ENCODE results near the gene PTPRE.

Gene PTPRE

DNA sequence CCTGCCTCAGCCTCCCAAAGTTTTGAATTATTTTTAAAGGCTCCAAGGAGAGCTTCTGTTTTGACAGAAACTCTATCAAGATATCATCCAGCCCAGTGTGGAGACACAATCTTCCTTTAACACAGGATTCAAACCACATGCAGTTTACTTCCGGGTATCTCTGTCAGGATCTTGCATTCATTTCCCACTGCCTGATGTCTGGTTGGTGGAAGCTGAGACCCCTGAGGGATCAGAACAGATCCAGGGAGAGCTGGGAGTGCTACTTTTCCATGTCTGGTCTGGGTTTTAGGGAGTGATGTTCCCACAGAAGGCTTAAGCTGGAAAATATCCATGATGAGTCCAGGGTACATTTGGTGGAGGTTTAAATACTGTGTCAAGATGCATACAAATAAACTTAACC, 16.7 kb downstream of the PTPRE start (continued):
- TF ChIP-seq, protein P1, sequence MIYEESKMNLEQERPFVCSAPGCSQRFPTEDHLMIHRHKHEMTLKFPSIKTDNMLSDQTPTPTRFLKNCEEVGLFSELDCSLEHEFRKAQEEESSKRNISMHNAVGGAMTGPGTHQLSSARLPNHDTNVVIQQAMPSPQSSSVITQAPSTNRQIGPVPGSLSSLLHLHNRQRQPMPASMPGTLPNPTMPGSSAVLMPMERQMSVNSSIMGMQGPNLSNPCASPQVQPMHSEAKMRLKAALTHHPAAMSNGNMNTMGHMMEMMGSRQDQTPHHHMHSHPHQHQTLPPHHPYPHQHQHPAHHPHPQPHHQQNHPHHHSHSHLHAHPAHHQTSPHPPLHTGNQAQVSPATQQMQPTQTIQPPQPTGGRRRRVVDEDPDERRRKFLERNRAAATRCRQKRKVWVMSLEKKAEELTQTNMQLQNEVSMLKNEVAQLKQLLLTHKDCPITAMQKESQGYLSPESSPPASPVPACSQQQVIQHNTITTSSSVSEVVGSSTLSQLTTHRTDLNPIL (CRISPR knock-in tag; IDR thresholded peaks at IDR 0.05; ENCODE audit: low read depth) = no peak
- TF ChIP-seq, protein P2, sequence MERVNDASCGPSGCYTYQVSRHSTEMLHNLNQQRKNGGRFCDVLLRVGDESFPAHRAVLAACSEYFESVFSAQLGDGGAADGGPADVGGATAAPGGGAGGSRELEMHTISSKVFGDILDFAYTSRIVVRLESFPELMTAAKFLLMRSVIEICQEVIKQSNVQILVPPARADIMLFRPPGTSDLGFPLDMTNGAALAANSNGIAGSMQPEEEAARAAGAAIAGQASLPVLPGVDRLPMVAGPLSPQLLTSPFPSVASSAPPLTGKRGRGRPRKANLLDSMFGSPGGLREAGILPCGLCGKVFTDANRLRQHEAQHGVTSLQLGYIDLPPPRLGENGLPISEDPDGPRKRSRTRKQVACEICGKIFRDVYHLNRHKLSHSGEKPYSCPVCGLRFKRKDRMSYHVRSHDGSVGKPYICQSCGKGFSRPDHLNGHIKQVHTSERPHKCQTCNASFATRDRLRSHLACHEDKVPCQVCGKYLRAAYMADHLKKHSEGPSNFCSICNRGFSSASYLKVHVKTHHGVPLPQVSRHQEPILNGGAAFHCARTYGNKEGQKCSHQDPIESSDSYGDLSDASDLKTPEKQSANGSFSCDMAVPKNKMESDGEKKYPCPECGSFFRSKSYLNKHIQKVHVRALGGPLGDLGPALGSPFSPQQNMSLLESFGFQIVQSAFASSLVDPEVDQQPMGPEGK (CRISPR knock-in tag; IDR thresholded peaks at IDR 0.05; ENCODE audit: borderline replicate concordance) = no peak

DNA sequence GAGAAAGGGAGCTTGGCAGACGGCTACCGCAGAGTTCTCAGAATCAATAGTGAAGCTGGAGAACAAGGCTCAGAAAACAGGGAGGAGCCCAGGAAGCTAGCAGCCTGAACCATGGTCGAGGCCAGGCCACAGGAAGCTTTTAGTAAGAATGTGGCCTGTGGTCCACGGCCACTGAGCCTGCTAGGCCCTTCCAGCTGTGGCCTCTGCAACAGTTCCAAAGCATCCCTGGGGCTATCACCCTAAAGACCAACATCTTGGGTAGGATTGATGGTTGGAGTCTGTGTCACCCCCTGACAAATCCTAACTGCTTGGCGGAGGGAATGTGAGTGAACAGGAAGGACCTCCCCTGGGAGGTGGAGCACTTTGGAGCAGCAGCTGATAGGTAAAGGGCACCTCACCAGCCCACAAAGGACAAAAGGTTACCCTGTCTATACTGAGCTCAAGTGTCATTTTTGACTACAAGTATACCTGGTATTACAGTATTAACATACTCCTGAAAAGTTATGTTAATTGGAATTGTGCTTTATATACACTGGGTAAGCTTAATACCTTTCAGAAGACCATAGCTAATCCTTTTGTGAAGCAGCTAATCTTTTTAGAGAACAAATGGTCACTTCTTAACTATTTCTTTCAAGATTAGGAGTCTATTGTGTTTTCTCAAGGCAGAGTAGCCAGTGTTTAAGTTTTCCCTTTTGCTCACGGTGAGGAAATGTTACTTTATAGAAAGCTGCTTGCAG, 18.7 kb downstream of the PTPRE start:
- TF ChIP-seq ZNF8 (CRISPR knock-in tag; IDR thresholded peaks at IDR 0.05) = no peak
- no peak for TF ChIP-seq ZNF70 (CRISPR knock-in tag; IDR thresholded peaks at IDR 0.05)
- TF ChIP-seq, protein P2 (CRISPR knock-in tag; IDR thresholded peaks at IDR 0.05; ENCODE audit: borderline replicate concordance) = no peak
- TF ChIP-seq TCF4 (CRISPR knock-in tag; IDR thresholded peaks at IDR 0.05; ENCODE audit: borderline replicate concordance) = no peak
- TF ChIP-seq GLIS3 (CRISPR knock-in tag; IDR thresholded peaks at IDR 0.05) = no peak
- TF ChIP-seq RARB (CRISPR knock-in tag; IDR thresholded peaks at IDR 0.05) = no peak
- no peak for TF ChIP-seq ZC3H10 (CRISPR knock-in tag; IDR thresholded peaks at IDR 0.05)
- TF ChIP-seq, protein P3, sequence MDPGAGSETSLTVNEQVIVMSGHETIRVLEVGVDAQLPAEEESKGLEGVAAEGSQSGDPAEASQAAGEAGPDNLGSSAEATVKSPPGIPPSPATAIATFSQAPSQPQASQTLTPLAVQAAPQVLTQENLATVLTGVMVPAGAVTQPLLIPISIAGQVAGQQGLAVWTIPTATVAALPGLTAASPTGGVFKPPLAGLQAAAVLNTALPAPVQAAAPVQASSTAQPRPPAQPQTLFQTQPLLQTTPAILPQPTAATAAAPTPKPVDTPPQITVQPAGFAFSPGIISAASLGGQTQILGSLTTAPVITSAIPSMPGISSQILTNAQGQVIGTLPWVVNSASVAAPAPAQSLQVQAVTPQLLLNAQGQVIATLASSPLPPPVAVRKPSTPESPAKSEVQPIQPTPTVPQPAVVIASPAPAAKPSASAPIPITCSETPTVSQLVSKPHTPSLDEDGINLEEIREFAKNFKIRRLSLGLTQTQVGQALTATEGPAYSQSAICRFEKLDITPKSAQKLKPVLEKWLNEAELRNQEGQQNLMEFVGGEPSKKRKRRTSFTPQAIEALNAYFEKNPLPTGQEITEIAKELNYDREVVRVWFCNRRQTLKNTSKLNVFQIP (CRISPR knock-in tag; IDR thresholded peaks at IDR 0.05; ENCODE audit: borderline replicate concordance, low read depth) = no peak
- TF ChIP-seq ESRRG (CRISPR knock-in tag; IDR thresholded peaks at IDR 0.05) = no peak
- TF ChIP-seq, protein P1 (CRISPR knock-in tag; IDR thresholded peaks at IDR 0.05; ENCODE audit: low read depth) = no peak
- no peak for TF ChIP-seq ZFP30 (CRISPR knock-in tag; IDR thresholded peaks at IDR 0.05)
- TF ChIP-seq CSDC2 (CRISPR knock-in tag; IDR thresholded peaks at IDR 0.05) = no peak
- TF ChIP-seq SNAI2 (CRISPR knock-in tag; IDR thresholded peaks at IDR 0.05) = no peak
- no peak for TF ChIP-seq BACH2 (CRISPR knock-in tag; IDR thresholded peaks at IDR 0.05; ENCODE audit: borderline replicate concordance)
- no peak for ATAC-seq

DNA sequence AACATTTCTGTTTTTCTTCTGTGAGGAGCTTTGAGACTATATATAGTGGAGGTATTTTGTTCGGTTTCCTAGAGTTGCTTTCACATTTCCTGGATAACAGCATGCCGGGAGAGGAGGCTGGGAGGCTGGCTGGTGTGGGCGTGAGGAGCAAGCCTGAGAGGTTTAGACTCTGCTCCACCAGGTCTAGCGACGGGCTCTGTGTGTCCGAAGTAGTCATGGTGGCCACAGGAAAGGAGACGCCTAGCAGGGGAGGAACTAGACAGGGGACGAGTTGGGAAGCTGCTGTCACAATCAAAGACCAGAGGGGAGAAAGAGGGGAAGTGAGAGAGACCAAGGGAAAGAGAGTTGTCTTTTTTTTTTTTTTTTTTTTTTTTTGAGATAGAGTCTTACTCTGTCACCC, 19.6 kb downstream of the PTPRE start:
- no peak for TF ChIP-seq ISL1 (CRISPR knock-in tag; IDR thresholded peaks at IDR 0.05)
- ATAC-seq = no peak

DNA sequence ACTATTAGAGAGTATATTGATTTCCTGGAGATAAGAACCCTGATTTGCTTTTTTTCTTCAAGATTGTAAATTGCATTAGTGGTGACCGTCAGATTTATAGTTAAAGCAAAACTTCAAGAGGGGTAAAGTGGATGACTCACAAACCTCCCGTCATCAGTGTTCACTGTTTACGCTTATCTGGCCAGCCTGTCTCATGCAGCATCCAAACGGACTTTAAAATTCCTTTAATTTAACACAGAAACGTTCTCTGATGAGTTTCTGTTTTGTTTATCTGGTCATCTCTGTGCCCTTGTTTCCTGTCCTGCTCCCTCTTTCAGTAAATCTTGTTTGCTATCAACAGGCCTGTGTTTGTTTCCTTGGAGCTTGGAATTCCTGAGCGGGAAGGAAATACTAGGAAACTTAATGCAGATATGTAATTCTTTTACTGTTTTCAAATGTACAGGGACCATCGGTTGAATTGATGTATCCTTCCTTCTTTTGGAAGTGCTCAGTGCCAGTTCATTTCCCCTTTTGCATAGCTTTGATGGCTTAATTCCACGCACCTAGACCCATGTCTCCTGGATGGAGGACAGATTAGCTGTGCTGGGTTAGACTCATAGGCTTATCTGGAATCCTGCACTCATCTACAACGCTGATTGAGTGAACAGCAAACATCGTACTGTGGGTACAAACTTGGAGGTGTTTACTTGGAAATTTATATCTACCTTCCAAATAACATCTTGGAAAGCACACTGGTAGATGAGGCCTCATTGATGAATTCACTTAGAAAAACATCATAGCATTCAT, 21.3 kb downstream of the PTPRE start:
- peak; percentile 90 for ATAC-seq
- TF ChIP-seq GLIS3 (CRISPR knock-in tag; IDR thresholded peaks at IDR 0.05) (peak; percentile 83; the same call in 1 of the 2 replicates), PPARA (CRISPR knock-in tag; IDR thresholded peaks at IDR 0.05; ENCODE audit: borderline replicate concordance) (no peak), TCF4 (CRISPR knock-in tag; IDR thresholded peaks at IDR 0.05; ENCODE audit: borderline replicate concordance) (peak; percentile 97), ARNTL (CRISPR knock-in tag; IDR thresholded peaks at IDR 0.05; ENCODE audit: borderline replicate concordance, low read depth) (no peak), RARB (CRISPR knock-in tag; IDR thresholded peaks at IDR 0.05) (peak; percentile 97), BACH2 (CRISPR knock-in tag; IDR thresholded peaks at IDR 0.05; ENCODE audit: borderline replicate concordance) (no peak), ZFP30 (CRISPR knock-in tag; IDR thresholded peaks at IDR 0.05) (no peak), ESRRG (CRISPR knock-in tag; IDR thresholded peaks at IDR 0.05) (peak; percentile 96), ISL1 (CRISPR knock-in tag; IDR thresholded peaks at IDR 0.05) (peak; percentile 99), TOX (CRISPR knock-in tag; IDR thresholded peaks at IDR 0.05; ENCODE audit: borderline replicate concordance) (peak; percentile 99)
- TF ChIP-seq, protein P3 (CRISPR knock-in tag; IDR thresholded peaks at IDR 0.05; ENCODE audit: borderline replicate concordance, low read depth) = peak; percentile 93
- TF ChIP-seq, protein P4, sequence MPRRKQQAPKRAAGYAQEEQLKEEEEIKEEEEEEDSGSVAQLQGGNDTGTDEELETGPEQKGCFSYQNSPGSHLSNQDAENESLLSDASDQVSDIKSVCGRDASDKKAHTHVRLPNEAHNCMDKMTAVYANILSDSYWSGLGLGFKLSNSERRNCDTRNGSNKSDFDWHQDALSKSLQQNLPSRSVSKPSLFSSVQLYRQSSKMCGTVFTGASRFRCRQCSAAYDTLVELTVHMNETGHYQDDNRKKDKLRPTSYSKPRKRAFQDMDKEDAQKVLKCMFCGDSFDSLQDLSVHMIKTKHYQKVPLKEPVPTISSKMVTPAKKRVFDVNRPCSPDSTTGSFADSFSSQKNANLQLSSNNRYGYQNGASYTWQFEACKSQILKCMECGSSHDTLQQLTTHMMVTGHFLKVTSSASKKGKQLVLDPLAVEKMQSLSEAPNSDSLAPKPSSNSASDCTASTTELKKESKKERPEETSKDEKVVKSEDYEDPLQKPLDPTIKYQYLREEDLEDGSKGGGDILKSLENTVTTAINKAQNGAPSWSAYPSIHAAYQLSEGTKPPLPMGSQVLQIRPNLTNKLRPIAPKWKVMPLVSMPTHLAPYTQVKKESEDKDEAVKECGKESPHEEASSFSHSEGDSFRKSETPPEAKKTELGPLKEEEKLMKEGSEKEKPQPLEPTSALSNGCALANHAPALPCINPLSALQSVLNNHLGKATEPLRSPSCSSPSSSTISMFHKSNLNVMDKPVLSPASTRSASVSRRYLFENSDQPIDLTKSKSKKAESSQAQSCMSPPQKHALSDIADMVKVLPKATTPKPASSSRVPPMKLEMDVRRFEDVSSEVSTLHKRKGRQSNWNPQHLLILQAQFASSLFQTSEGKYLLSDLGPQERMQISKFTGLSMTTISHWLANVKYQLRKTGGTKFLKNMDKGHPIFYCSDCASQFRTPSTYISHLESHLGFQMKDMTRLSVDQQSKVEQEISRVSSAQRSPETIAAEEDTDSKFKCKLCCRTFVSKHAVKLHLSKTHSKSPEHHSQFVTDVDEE (CRISPR knock-in tag; IDR thresholded peaks at IDR 0.05) = no peak; the same call in none of the 2 replicates

Measured in SK-N-SH treated with all-trans-retinoic acid at 6 μM for 48 hours (cell line).